BE2C (cell line): ENCODE data around the gene EXOSC5.
"Not testable (repeated sequence)": the region's sequence is repeated elsewhere in the genome, so short reads cannot be mapped to it uniquely, and the experiment has no call there.

ENCODE experiments used
- DNase-seq: peaks from one replicate; pipeline ENCODE4 v3.0.0-alpha.2; 2020
- H3K27me3 ChIP-seq: fragments of 250-450 bp; sonication (Bioruptor Pico); 2 replicates; pipeline ENCODE4 v1.5.1; 2020; ENCODE audit warnings: mild to moderate bottlenecking
- H3K36me3 ChIP-seq: fragments of 250-450 bp; sonication (Bioruptor Pico); 2 replicates; pipeline ENCODE4 v1.5.1; 2020; ENCODE audit warnings: mild to moderate bottlenecking
- H3K4me1 ChIP-seq: fragments of 250-450 bp; sonication (Bioruptor Pico); 2 replicates; pipeline ENCODE4 v1.5.1; 2020
- H3K4me3 ChIP-seq: 2 replicates; pipeline ENCODE4 v1.5.1; 2011; ENCODE audit warnings: low read depth, low read length
- H3K9me3 ChIP-seq: fragments of 250-450 bp; sonication (Bioruptor Pico); 2 replicates; pipeline ENCODE4 v1.5.1; 2020
- CTCF ChIP-seq: IDR thresholded peaks from 2 replicates; pipeline ENCODE4 v1.5.1; 2012; ENCODE audit warnings: mild to moderate bottlenecking, low read depth, low read length

EXOSC5 gene

GRCh38 chr19:41439441-41440222 lies 42.5 kb upstream of the EXOSC5 start, which contains the start of gene DMAC2:
TSS of gene DMAC2 (minus strand) at chr19:41439912. CDS start at chr19:41439899, 13 bp downstream.
- DNase-seq: peak; percentile 96
- Histone ChIP-seq H3K27me3 (peaks cover 7% of the 10 kb centered on the region; the same call in 1 of the 2 replicates), H3K4me3 (peak within 1 kb of the TSS; percentile 94), H3K4me1 (no peaks in the 10 kb centered on the region), H3K36me3 (peaks cover 7% of the 10 kb centered on the region), H3K9me3 (no peaks in the 10 kb centered on the region)
- TF ChIP-seq CTCF: peak; percentile 57

GRCh38 chr19:41437944-41438574 lies 40.9 kb upstream of the EXOSC5 start:
- Histone ChIP-seq H3K36me3 (peaks cover 10% of the 10 kb centered on the region), H3K9me3 (no peaks in the 10 kb centered on the region), H3K4me1 (no peaks in the 10 kb centered on the region), H3K27me3 (no peaks in the 10 kb centered on the region), H3K4me3 (no peak overlapping the region)
- no peak for TF ChIP-seq CTCF
- DNase-seq: no peak

GRCh38 chr19:41436674-41436951 lies 39.5 kb upstream of the EXOSC5 start:
- Histone ChIP-seq H3K9me3 (no peaks in the 10 kb centered on the region), H3K4me1 (no peaks in the 10 kb centered on the region), H3K36me3 (peaks cover 20% of the 10 kb centered on the region), H3K4me3 (no peak overlapping the region), H3K27me3 (no peaks in the 10 kb centered on the region)
- no peak for TF ChIP-seq CTCF
- no peak for DNase-seq

- Histone ChIP-seq H3K4me3 (no peak overlapping the region), H3K36me3 (peaks cover 25% of the 10 kb centered on the region), H3K27me3 (no peaks in the 10 kb centered on the region), H3K9me3 (no peaks in the 10 kb centered on the region), H3K4me1 (no peaks in the 10 kb centered on the region)
- no peak for DNase-seq
- no peak for TF ChIP-seq CTCF
Measured at GRCh38 chr19:41435936-41436673, 38.9 kb upstream of the EXOSC5 start.

GRCh38 chr19:41435376-41435775 lies 38.2 kb upstream of the EXOSC5 start:
- H3K9me3 ChIP-seq, H3K4me3 ChIP-seq, H3K27me3 ChIP-seq, H3K4me1 ChIP-seq, DNase-seq: not testable (repeated sequence)
- peaks cover 29% of the 10 kb centered on the region for H3K36me3 ChIP-seq

- H3K36me3 ChIP-seq: peaks cover 29% of the 10 kb centered on the region
- H3K27me3 ChIP-seq: no peaks in the 10 kb centered on the region
- DNase-seq: no peak
- no peaks in the 10 kb centered on the region for H3K4me1 ChIP-seq
- TF ChIP-seq CTCF: no peak
- H3K4me3 ChIP-seq: no peak overlapping the region
- no peaks in the 10 kb centered on the region for H3K9me3 ChIP-seq
Measured at GRCh38 chr19:41434450-41434849, 37.3 kb upstream of the EXOSC5 start.
